H9 (cell line): ENCODE results near the gene STPG1. TPM values are rescaled to one million over a fixed set of nuclear protein-coding genes. Genes with fewer than 3 reads are reported as not detected.

Source experiments
- DNase-seq: peaks from one replicate; pipeline ENCODE4 v3.0.0-alpha.2; 2017
- H2AFZ ChIP-seq: one replicate; pipeline ENCODE4 v1.6.1; 2013; ENCODE audit warnings: mild to moderate bottlenecking, low read length, control low read depth, moderate library complexity
- H2AK5ac ChIP-seq: 2 replicates; pipeline ENCODE4 v1.6.1; 2013; ENCODE audit warnings: low read length, control low read depth, mixed read lengths; ENCODE audit not compliant: insufficient read length
- H2BK120ac ChIP-seq: one replicate; pipeline ENCODE4 v1.6.1; 2013; ENCODE audit warnings: low read depth, mild to moderate bottlenecking, low read length, control low read depth, inconsistent platforms; ENCODE audit not compliant: poor library complexity, severe bottlenecking
- H2BK12ac ChIP-seq: 2 replicates; pipeline ENCODE4 v1.6.1; 2013; ENCODE audit warnings: low read length, control low read depth, mixed read lengths, low read depth; ENCODE audit not compliant: insufficient read length
- H2BK15ac ChIP-seq: 2 replicates; pipeline ENCODE4 v1.6.1; 2013; ENCODE audit warnings: low read depth, low read length, control low read depth
- H2BK20ac ChIP-seq: one replicate; pipeline ENCODE4 v1.6.1; 2013; ENCODE audit warnings: low read depth, mild to moderate bottlenecking, low read length, control low read depth, inconsistent platforms; ENCODE audit not compliant: poor library complexity, severe bottlenecking
- H2BK5ac ChIP-seq: 2 replicates; pipeline ENCODE4 v1.6.1; 2013; ENCODE audit warnings: low read length, control low read depth, mixed read lengths; ENCODE audit not compliant: insufficient read length
- H3K14ac ChIP-seq: 2 replicates; pipeline ENCODE4 v1.6.1; 2013; ENCODE audit warnings: low read length, control low read depth; ENCODE audit not compliant: insufficient read depth
- H3K18ac ChIP-seq: 2 replicates; pipeline ENCODE4 v1.6.1; 2013; ENCODE audit warnings: low read depth, mild to moderate bottlenecking, mixed read lengths, low read length, control low read depth; ENCODE audit not compliant: insufficient read length
- H3K23ac ChIP-seq: 2 replicates; pipeline ENCODE4 v1.6.1; 2013; ENCODE audit warnings: low read length, control low read depth, mixed read lengths, low read depth; ENCODE audit not compliant: insufficient read length
- H3K23me2 ChIP-seq: 2 replicates; pipeline ENCODE4 v1.6.1; 2013; ENCODE audit warnings: low read depth, mild to moderate bottlenecking, mixed read lengths, low read length, control low read depth; ENCODE audit not compliant: insufficient read length, poor library complexity, severe bottlenecking
- H3K27ac ChIP-seq: 2 replicates; pipeline ENCODE4 v1.5.1; 2013; ENCODE audit warnings: low read length, control low read depth, mixed read lengths, low read depth; ENCODE audit not compliant: insufficient read length
- H3K27me3 ChIP-seq: 2 replicates; pipeline ENCODE4 v1.6.1; 2013; ENCODE audit warnings: low read length, control low read depth, inconsistent platforms; ENCODE audit not compliant: insufficient read depth
- H3K4ac ChIP-seq: 2 replicates; pipeline ENCODE4 v1.6.1; 2013; ENCODE audit warnings: low read depth, mild to moderate bottlenecking, control low read depth, inconsistent platforms, low read length, moderate library complexity
- H3K4me1 ChIP-seq: 2 replicates; pipeline ENCODE4 v1.6.1; 2013; ENCODE audit warnings: low read length, control low read depth, inconsistent platforms; ENCODE audit not compliant: insufficient read depth
- H3K4me2 ChIP-seq: 2 replicates; pipeline ENCODE4 v1.6.1; 2013; ENCODE audit warnings: low read length, control low read depth, mixed read lengths; ENCODE audit not compliant: insufficient read length, insufficient read depth
- H3K56ac ChIP-seq: 2 replicates; pipeline ENCODE4 v1.6.1; 2013; ENCODE audit warnings: low read depth, mild to moderate bottlenecking, mixed read lengths, low read length, control low read depth; ENCODE audit not compliant: insufficient read length
- H3K79me1 ChIP-seq: 2 replicates; pipeline ENCODE4 v1.6.1; 2013; ENCODE audit warnings: low read depth, mild to moderate bottlenecking, moderate library complexity, low read length, control low read depth, inconsistent platforms; ENCODE audit not compliant: insufficient read depth, poor library complexity, severe bottlenecking
- H3K79me2 ChIP-seq: 2 replicates; pipeline ENCODE4 v1.6.1; 2013; ENCODE audit warnings: low read length, control low read depth, inconsistent platforms; ENCODE audit not compliant: insufficient read depth
- H3K9ac ChIP-seq: 2 replicates; pipeline ENCODE4 v1.6.1; 2013; ENCODE audit warnings: low read length, control low read depth, mixed read lengths; ENCODE audit not compliant: insufficient read length; ENCODE audit errors: extremely low read depth
- H3K9me3 ChIP-seq: one replicate; pipeline ENCODE4 v1.6.1; 2013; ENCODE audit warnings: low read depth, low read length, inconsistent platforms; ENCODE audit not compliant: control insufficient read depth
- H3T11ph ChIP-seq: one replicate; pipeline ENCODE4 v1.6.1; 2013; ENCODE audit warnings: mild to moderate bottlenecking, low read length, control low read depth, inconsistent platforms
- H4K20me1 ChIP-seq: one replicate; pipeline ENCODE4 v1.6.1; 2013; ENCODE audit not compliant: control insufficient read depth, insufficient read length, insufficient read depth
- H4K5ac ChIP-seq: 2 replicates; pipeline ENCODE4 v1.6.1; 2013; ENCODE audit warnings: low read depth, mild to moderate bottlenecking, mixed read lengths, low read length, control low read depth; ENCODE audit not compliant: insufficient read length
- H4K8ac ChIP-seq: replicated peaks from 2 replicates; pipeline ENCODE4 v1.6.1; 2013; ENCODE audit warnings: low read length, control low read depth, mixed read lengths, low read depth; ENCODE audit not compliant: insufficient read length
- H4K91ac ChIP-seq: 2 replicates; pipeline ENCODE4 v1.6.1; 2013; ENCODE audit warnings: low read depth, mild to moderate bottlenecking, moderate library complexity, mixed read lengths, low read length, control low read depth; ENCODE audit not compliant: insufficient read length
- H3K27ac Mint-ChIP-seq, 3 experiments: 2 replicates in 2 of 3; 3 replicates in 1 of 3; pipeline ENCODE4 v1.8.0; 2020 to 2021; ENCODE audit warnings: mixed read lengths in 3 of 3, mild to moderate bottlenecking in 1 of 3, moderate library complexity in 1 of 3
- H3K27me3 Mint-ChIP-seq: 2 replicates; pipeline ENCODE4 v1.8.0; 2021; ENCODE audit warnings: low read depth, mild to moderate bottlenecking, moderate library complexity, mixed read lengths
- H3K36me3 Mint-ChIP-seq, 3 experiments: 2 replicates in 2 of 3; 3 replicates in 1 of 3; pipeline ENCODE4 v1.8.0; 2020 to 2021; ENCODE audit warnings: low read depth in 3 of 3, mixed read lengths in 3 of 3; ENCODE audit not compliant: insufficient read depth in 1 of 3
- H3K4me1 Mint-ChIP-seq, 2 experiments: 2 replicates each; pipeline ENCODE4 v1.8.0; 2020; ENCODE audit warnings: mixed read lengths in 2 of 2
- H3K4me3 Mint-ChIP-seq, 2 experiments: 2 replicates in 1 of 2; 3 replicates in 1 of 2; pipeline ENCODE4 v1.8.0; 2020 to 2021; ENCODE audit warnings: mild to moderate bottlenecking in 2 of 2, mixed read lengths in 2 of 2, moderate library complexity in 1 of 2
- H3K9me3 Mint-ChIP-seq, 2 experiments: 2 replicates in 1 of 2; 3 replicates in 1 of 2; pipeline ENCODE4 v1.8.0; 2020; ENCODE audit warnings: mild to moderate bottlenecking in 2 of 2, mixed read lengths in 2 of 2, moderate library complexity in 1 of 2
- CTCF ChIP-seq: fragments of 200-600 bp; sonication (generic); conservative IDR thresholded peaks from 3 replicates; pipeline ENCODE4 v1.8.0; 2021; ENCODE audit warnings: antibody characterized with exemption, mild to moderate bottlenecking
- WGBS: extraction: QIAGEN DNeasy Blood & Tissue Kit; methylation state at CpG from one replicate; pipeline ENCODE4 v1.1.7; 2013; ENCODE audit warnings: missing lambda C conversion rate, low lambda C conversion rate, mixed read lengths; ENCODE audit not compliant: insufficient read length; ENCODE audit errors: extremely low coverage; 5-methylcytosine and 5-hydroxymethylcytosine counted together
- total RNA-seq: library from RNA; stranded (reverse); gene quantifications from 2 replicates; pipeline ENCODE4 v1.2.1, GENCODE V29; 2021

The STPG1 gene
- total RNA-seq, 1 experiment from 2014 or later: 8.3 TPM

DNA sequence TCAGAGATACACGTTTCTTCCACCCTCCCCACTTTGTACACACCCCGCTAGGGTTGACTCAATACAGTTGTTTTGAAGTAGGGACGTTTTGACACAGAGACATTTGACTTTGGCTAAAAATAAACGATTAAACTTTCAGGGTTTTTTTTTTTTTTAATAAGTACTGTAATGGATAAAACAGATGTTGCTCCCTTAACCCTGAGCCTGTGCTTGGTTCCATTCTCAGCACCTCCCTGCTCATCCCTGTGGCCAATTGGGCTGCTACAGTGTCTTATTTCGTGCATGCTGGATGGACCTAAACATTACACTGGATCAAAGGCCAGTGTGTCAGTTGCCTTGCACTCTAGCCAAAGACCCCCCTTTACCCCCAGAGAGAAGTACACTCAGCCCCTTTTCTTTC is 77.5 kb downstream of the STPG1 start:
- Histone ChIP-seq H3K9ac (no peak overlapping the region), H4K20me1 (no peaks in the 10 kb centered on the region), H3K27me3 (no peaks in the 10 kb centered on the region), H3K79me1 (no peaks in the 10 kb centered on the region), H3K23me2 (no peaks in the 10 kb centered on the region), H3T11ph (no peak overlapping the region), H3K23ac (no peak overlapping the region), H4K91ac (no peak overlapping the region), H3K18ac (no peak overlapping the region), H3K4me2 (no peak overlapping the region), H3K27ac (no peak overlapping the region), H3K4ac (no peak overlapping the region), H2BK20ac (no peak overlapping the region), H2BK12ac (no peak overlapping the region), H3K79me2 (no peaks in the 10 kb centered on the region), H2BK120ac (no peak overlapping the region), H2AK5ac (no peak overlapping the region), H2AFZ (no peak overlapping the region), H4K8ac (no peak overlapping the region), H3K56ac (no peak overlapping the region), H3K9me3 (no peaks in the 10 kb centered on the region), H2BK15ac (no peak overlapping the region), H2BK5ac (no peak overlapping the region), H3K14ac (no peak overlapping the region), H3K4me1 (peaks cover 5% of the 10 kb centered on the region; the same call in 1 of the 2 replicates), H4K5ac (no peak overlapping the region)
- H3K4me3 Mint-ChIP-seq: no peak overlapping the region
- H3K9me3 Mint-ChIP-seq: no peaks in the 10 kb centered on the region; a peak in 1 of 5 replicates
- TF ChIP-seq CTCF: no peak
- no peak overlapping the region for H3K27ac Mint-ChIP-seq
- H3K27me3 Mint-ChIP-seq: peaks cover 7% of the 10 kb centered on the region
- H3K36me3 Mint-ChIP-seq: 0 out of 7 replicates have a peak, but pooled peaks cover 0 to 2% (median 0%) of the 10 kb centered on the region in 3 experiments
- H3K4me1 Mint-ChIP-seq: peaks cover 39 to 62% of the 10 kb centered on the region in 2 experiments
- WGBS: no CpG with 5 or more reads among the region's 5 CpGs
- no peak for DNase-seq
